ENCODE data around the gene SYNPR. TPM values are rescaled to one million over a fixed set of nuclear protein-coding genes. Genes with fewer than 3 reads are reported as not detected.

The SYNPR gene
- total RNA-seq, 4 donors from 2014 or later, result not detected

DNA sequence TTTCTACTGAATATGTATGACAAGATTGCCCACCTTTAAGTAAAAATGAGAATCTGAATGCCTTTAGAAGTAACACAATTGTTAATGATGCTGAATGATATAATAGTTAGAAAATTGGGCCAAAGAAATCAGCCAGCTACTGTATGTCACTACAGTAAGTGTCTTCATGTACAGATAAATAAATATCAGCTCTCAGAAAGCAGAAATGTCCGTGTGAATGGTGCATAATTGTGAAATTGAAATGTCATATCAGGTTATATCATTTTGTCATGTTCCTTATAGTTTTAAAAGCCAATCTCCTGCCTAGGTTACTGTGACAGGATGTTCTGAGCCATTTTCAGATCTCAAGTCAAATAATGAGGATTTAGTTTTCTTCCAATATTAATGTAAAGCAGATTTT, 283.8 kb downstream of the SYNPR start:
- Histone ChIP-seq H3K9me3 (no peaks in the 10 kb centered on the region), H3K4me3 (no peak overlapping the region), H3K4me1 (peaks cover 0 to 12% (median 5%) of the 10 kb centered on the region in 4 donors), H3K27me3 (no peaks in the 10 kb centered on the region), H3K36me3 (no peaks in the 10 kb centered on the region), H3K27ac (no peak overlapping the region)
- 32 to 73% methylated on average over 1 of the region's 1 CpG for WGBS, 2 donors (ENCODE audit: low coverage in 1 of 2)
- TF ChIP-seq, protein P1, sequence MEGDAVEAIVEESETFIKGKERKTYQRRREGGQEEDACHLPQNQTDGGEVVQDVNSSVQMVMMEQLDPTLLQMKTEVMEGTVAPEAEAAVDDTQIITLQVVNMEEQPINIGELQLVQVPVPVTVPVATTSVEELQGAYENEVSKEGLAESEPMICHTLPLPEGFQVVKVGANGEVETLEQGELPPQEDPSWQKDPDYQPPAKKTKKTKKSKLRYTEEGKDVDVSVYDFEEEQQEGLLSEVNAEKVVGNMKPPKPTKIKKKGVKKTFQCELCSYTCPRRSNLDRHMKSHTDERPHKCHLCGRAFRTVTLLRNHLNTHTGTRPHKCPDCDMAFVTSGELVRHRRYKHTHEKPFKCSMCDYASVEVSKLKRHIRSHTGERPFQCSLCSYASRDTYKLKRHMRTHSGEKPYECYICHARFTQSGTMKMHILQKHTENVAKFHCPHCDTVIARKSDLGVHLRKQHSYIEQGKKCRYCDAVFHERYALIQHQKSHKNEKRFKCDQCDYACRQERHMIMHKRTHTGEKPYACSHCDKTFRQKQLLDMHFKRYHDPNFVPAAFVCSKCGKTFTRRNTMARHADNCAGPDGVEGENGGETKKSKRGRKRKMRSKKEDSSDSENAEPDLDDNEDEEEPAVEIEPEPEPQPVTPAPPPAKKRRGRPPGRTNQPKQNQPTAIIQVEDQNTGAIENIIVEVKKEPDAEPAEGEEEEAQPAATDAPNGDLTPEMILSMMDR (IDR thresholded peaks at IDR 0.05), result no peak
- no peak for TF ChIP-seq POLR2AphosphoS5 (IDR thresholded peaks at IDR 0.05)
- no peak for TF ChIP-seq EP300 (IDR thresholded peaks at IDR 0.05; ENCODE audit: low read depth)
- TF ChIP-seq POLR2A (IDR thresholded peaks at IDR 0.05), result no peak
- intact Hi-C loops (cut with DNase I; ENCODE audit: low total_unique reads), result no loop called here
- no peak for DNase-seq
- in situ Hi-C loops (cut with MboI; ENCODE audit: low pct_ligation_motif_present in 1 of 4, low pct_unique_long_range_greater_than_20kb in 1 of 4, low sequenced_read_pairs in 3 of 4), result loop anchor here in 1 of 4 donors (25.0 kb wide), 1 partner anchor 200 kb away; no protein-coding TSS in a partner anchor

DNA sequence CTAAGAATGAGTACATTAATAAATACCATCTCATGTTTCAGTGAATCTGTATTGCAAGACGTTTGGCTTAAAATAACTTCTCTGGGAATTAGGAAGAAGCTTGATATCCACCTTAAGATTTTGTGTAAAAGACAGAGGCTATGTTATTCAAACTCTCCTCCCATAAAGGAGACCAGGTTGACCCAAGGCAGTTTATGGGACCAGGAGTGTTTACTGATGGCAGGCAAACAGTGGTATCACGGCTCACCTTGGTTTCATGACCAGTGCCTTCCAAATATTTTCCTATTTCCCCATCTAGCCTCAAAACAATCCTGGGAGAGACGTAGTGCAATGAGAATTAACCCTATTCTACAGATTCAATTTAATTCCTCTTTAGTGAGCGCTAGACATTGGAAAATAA, 284.2 kb downstream of the SYNPR start:
- no peaks in the 10 kb centered on the region for H3K36me3 ChIP-seq
- no peaks in the 10 kb centered on the region for H3K9me3 ChIP-seq
- intact Hi-C loops (cut with DNase I; ENCODE audit: low total_unique reads), result no loop called here
- in situ Hi-C loops (cut with MboI; ENCODE audit: low pct_ligation_motif_present in 1 of 4, low pct_unique_long_range_greater_than_20kb in 1 of 4, low sequenced_read_pairs in 3 of 4), result loop anchor here in 1 of 4 donors (25.0 kb wide), 1 partner anchor 200 kb away; no protein-coding TSS in a partner anchor
- no peak overlapping the region for H3K27ac ChIP-seq
- H3K4me3 ChIP-seq, result no peak overlapping the region
- TF ChIP-seq POLR2AphosphoS5 (IDR thresholded peaks at IDR 0.05) (no peak), POLR2A (IDR thresholded peaks at IDR 0.05) (no peak), EP300 (IDR thresholded peaks at IDR 0.05; ENCODE audit: low read depth) (no peak)
- TF ChIP-seq, protein P1 (IDR thresholded peaks at IDR 0.05), result no peak
- 20 to 36% methylated on average over 3 to 4 of the region's 4 CpGs for WGBS, 2 donors (ENCODE audit: low coverage in 1 of 2)
- no peaks in the 10 kb centered on the region for H3K27me3 ChIP-seq
- peaks cover 0 to 12% (median 5%) of the 10 kb centered on the region in 4 donors for H3K4me1 ChIP-seq
- no peak for DNase-seq

DNA sequence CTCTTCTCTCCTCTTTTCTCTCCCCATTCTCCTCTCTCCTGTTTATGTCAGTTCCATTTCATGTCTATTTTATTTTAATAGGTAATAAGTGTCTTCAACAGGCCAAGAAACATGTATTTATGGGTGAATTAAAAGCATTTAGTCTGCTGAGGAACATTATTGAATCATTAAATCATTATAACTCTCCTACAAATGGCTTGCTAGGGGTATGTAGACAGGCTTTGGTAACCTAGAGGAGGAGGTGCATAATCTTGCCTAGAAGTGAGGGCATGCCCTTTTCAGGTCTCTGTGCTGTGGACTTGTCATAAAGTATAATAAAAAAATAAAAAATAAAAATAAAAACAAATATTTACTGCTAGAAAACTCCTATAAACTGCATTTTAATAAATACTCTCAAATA, 285.5 kb downstream of the SYNPR start:
- TF ChIP-seq POLR2AphosphoS5 (IDR thresholded peaks at IDR 0.05), result no peak
- TF ChIP-seq, protein P1 (IDR thresholded peaks at IDR 0.05), result no peak
- no peak for TF ChIP-seq EP300 (IDR thresholded peaks at IDR 0.05; ENCODE audit: low read depth)
- no peak for DNase-seq
- Histone ChIP-seq H3K4me1 (peaks cover 0 to 12% (median 5%) of the 10 kb centered on the region in 4 donors), H3K27ac (no peak overlapping the region), H3K9me3 (no peaks in the 10 kb centered on the region), H3K27me3 (no peaks in the 10 kb centered on the region), H3K4me3 (no peak overlapping the region), H3K36me3 (no peaks in the 10 kb centered on the region)
- in situ Hi-C loops (cut with MboI; ENCODE audit: low pct_ligation_motif_present in 1 of 4, low pct_unique_long_range_greater_than_20kb in 1 of 4, low sequenced_read_pairs in 3 of 4), result loop anchor here in 1 of 4 donors (25.0 kb wide), 1 partner anchor 201 kb away; no protein-coding TSS in a partner anchor
- intact Hi-C loops (cut with DNase I; ENCODE audit: low total_unique reads), result no loop called here

DNA sequence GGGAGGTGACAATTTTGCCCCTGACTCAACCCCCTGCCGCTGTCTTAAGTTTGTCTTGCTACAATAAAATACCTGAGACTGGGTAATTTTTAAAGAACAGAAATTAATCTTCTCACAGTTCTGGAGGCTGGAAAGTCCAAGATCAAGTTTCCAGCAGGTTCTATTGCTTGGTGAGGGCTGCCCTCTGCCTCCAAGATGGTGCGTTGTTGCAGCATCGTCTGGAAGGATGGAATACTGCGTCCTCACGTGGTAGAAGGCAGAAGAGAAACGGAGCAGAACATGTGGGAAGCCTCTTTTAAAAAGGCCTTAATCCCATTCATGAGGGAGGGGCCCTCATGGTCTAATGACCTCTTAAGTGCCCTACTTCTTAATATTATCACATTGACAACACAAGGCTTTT, 287.1 kb downstream of the SYNPR start:
- intact Hi-C loops (cut with DNase I; ENCODE audit: low total_unique reads) (no loop called here), in situ Hi-C loops (cut with MboI; ENCODE audit: low pct_ligation_motif_present in 1 of 4, low pct_unique_long_range_greater_than_20kb in 1 of 4, low sequenced_read_pairs in 3 of 4) (loop anchor here in 1 of 4 donors (25.0 kb wide), 1 partner anchor 203 kb away; no protein-coding TSS in a partner anchor)
- Histone ChIP-seq H3K4me3 (no peak overlapping the region), H3K27me3 (no peaks in the 10 kb centered on the region), H3K27ac (no peak overlapping the region), H3K4me1 (peaks cover 0 to under 1% (median 0%) of the 10 kb centered on the region in 4 donors), H3K9me3 (no peaks in the 10 kb centered on the region), H3K36me3 (no peaks in the 10 kb centered on the region)
- 68 to 100% methylated on average over 1 to 6 of the region's 6 CpGs for whole genome bisulfite sequencing, 2 donors (ENCODE audit: low coverage in 1 of 2)
- TF ChIP-seq, protein P1 (IDR thresholded peaks at IDR 0.05), result peak in 1 of 5 experiments; percentile 22
- TF ChIP-seq POLR2AphosphoS5 (IDR thresholded peaks at IDR 0.05), result no peak
- DNase-seq, result no peak
